Colonic mucosa (tissue), 4 donors: Measurements from ENCODE around the gene CABLES1. TPM values are rescaled to one million over a fixed set of nuclear protein-coding genes. Genes with fewer than 3 reads are reported as not detected.

Experiments
- DNase-seq: peaks from one replicate; pipeline ENCODE4 v3.0.0-alpha.2; 2020
- H3K27ac ChIP-seq: fragments of 200-600 bp; one replicate; pipeline ENCODE4 v1.8.0; 2021
- H3K27me3 ChIP-seq: fragments of 200-600 bp; one replicate; pipeline ENCODE4 v1.8.0; 2021
- H3K36me3 ChIP-seq: fragments of 200-600 bp; one replicate; pipeline ENCODE4 v1.8.0; 2021
- H3K4me1 ChIP-seq: fragments of 200-600 bp; one replicate; pipeline ENCODE4 v1.8.0; 2021; ENCODE audit warnings: mild to moderate bottlenecking
- H3K4me3 ChIP-seq: fragments of 200-600 bp; one replicate; pipeline ENCODE4 v1.8.0; 2021
- H3K9ac ChIP-seq, 2 donors: one replicate each; pipeline ENCODE4 v1.7.0; 2013; ENCODE audit warnings: control low read depth in 2 of 2, low read depth in 2 of 2, low read length in 2 of 2
- H3K9me3 ChIP-seq: fragments of 200-600 bp; one replicate; pipeline ENCODE4 v1.8.0; 2021
- CTCF ChIP-seq: fragments of 200-600 bp; IDR thresholded peaks from one replicate; pipeline ENCODE4 v1.8.0; 2022; ENCODE audit warnings: antibody characterized with exemption, mild to moderate bottlenecking
- intact Hi-C: fragments of 100-400 bp; cut with DNase I; formaldehyde crosslinking; loops from one replicate; pipeline ENCODE4 v1.14.1; 2022
- total RNA-seq, 2 donors: library from RNA; stranded (reverse); fragmentation: NEBNext Ultra II Directional in 1 of 2; extraction: Animal tissue kit (Norgen Biotek cat#: 25700) in 1 of 2; gene quantifications; one replicate each; pipeline ENCODE4 v1.2.1, GENCODE V29; 2021
- donor health status: healthy.
- donor health status: DM: no; HTN: no; CAD: no.
- donor health status: DM: no; HTN: no; CAD: no.

CABLES1 gene
- total RNA-seq, 2 donors from 2014 or later = 4.2 to 6.2 TPM

- no peak for DNase-seq
- H3K4me1 ChIP-seq = no peaks in the 10 kb centered on the region
- intact Hi-C loops = no loop called here
- no peaks in the 10 kb centered on the region for H3K36me3 ChIP-seq
- H3K9ac ChIP-seq = no peak overlapping the region
- H3K27ac ChIP-seq = no peak overlapping the region
- TF ChIP-seq CTCF = no peak
- no peak overlapping the region for H3K4me3 ChIP-seq
- no peaks in the 10 kb centered on the region for H3K27me3 ChIP-seq
- no peaks in the 10 kb centered on the region for H3K9me3 ChIP-seq
Measured at GRCh38 chr18:23270986-23271680, 135.8 kb downstream of the CABLES1 start.

- DNase-seq = no peak
Measured at GRCh38 chr18:23272498-23273232, 137.4 kb downstream of the CABLES1 start.

GRCh38 chr18:23273443-23273966, 138.2 kb downstream of the CABLES1 start:
- intact Hi-C loops = no loop called here
- TF ChIP-seq CTCF = no peak
- H3K27me3 ChIP-seq = no peaks in the 10 kb centered on the region

More at GRCh38 chr18:23272498-23273232, 137.4 kb downstream of the CABLES1 start:
- no peak for TF ChIP-seq CTCF
- H3K27me3 ChIP-seq = no peaks in the 10 kb centered on the region
- no peaks in the 10 kb centered on the region for H3K4me1 ChIP-seq
- H3K4me3 ChIP-seq = no peak overlapping the region
- no peak overlapping the region for H3K27ac ChIP-seq
- H3K9me3 ChIP-seq = no peaks in the 10 kb centered on the region
- intact Hi-C loops = no loop called here
- H3K36me3 ChIP-seq = no peaks in the 10 kb centered on the region
- H3K9ac ChIP-seq = no peak overlapping the region

GRCh38 chr18:23274638-23275482, 139.6 kb downstream of the CABLES1 start:
- H3K9me3 ChIP-seq = no peaks in the 10 kb centered on the region
- intact Hi-C loops = no loop called here

More at GRCh38 chr18:23273443-23273966, 138.2 kb downstream of the CABLES1 start:
- H3K27ac ChIP-seq = no peak overlapping the region
- H3K4me3 ChIP-seq = no peak overlapping the region
- H3K9me3 ChIP-seq = no peaks in the 10 kb centered on the region
- DNase-seq = no peak
- no peaks in the 10 kb centered on the region for H3K4me1 ChIP-seq
- H3K36me3 ChIP-seq = no peaks in the 10 kb centered on the region
- no peak overlapping the region for H3K9ac ChIP-seq

More at GRCh38 chr18:23274638-23275482, 139.6 kb downstream of the CABLES1 start:
- no peak overlapping the region for H3K27ac ChIP-seq
- DNase-seq = no peak
- H3K27me3 ChIP-seq = no peaks in the 10 kb centered on the region
- H3K9ac ChIP-seq = no peak overlapping the region
- TF ChIP-seq CTCF = no peak
- no peaks in the 10 kb centered on the region for H3K4me1 ChIP-seq
- no peak overlapping the region for H3K4me3 ChIP-seq
- H3K36me3 ChIP-seq = no peaks in the 10 kb centered on the region
